ENCODE measurements around the gene PITPNB.

PITPNB gene

DNA sequence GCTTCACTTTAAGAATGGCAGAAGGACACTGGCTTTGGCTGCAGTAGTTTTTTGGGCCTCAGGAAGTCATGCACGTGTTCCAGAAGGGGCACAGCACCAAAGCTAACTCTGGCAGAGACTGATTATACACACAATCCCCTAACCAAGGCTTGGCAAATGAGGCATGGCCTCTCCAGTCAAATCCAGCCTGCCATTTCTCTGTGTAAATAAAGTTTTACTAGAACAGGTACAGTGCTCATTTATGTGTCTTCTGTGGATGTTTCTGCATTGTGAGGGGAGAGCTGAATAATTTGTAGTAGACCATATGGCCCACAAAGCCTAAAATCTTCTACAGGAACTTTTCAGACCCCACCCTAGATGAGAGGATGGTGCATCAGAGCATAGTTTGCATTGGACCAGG is 71.1 kb downstream of the PITPNB start:
- H3K27me3 ChIP-seq (ENCODE audit: control insufficient read depth, insufficient read depth, low read length): no peaks in the 10 kb centered on the region
- H3K36me3 ChIP-seq (ENCODE audit: control insufficient read depth, low read depth, low read length): peaks cover 13% of the 10 kb centered on the region
- H3K27ac ChIP-seq (ENCODE audit: low read length): no peak overlapping the region
- H3K4me1 ChIP-seq (ENCODE audit: control insufficient read depth, low read depth, low read length): peaks cover 35% of the 10 kb centered on the region
- H3K9me3 ChIP-seq (ENCODE audit: control insufficient read depth, low read depth, low read length): no peaks in the 10 kb centered on the region
- H3K4me3 ChIP-seq (ENCODE audit: low read length): no peak overlapping the region
- H3K9ac ChIP-seq (ENCODE audit: low read length): no peak overlapping the region

DNA sequence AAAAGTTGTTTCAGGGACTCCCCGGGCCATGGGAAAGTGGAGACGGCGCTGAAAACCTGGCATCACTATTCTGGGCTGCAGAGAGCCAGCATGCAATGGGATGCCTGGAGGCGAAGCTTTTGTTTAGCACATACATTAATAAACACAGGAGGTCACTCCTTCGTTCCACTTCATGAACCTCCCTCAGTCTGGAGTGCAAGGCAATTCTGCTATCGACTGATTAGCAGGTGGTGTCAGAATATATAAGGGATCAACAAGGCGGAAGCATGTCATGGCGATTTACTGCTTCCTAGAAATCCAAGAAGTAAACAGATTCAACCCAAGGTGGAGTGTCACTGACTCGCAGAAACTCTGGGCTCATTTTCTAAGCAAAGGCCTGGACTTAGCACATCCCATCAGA is 72.1 kb downstream of the PITPNB start:
- peaks cover 6% of the 10 kb centered on the region for H3K36me3 ChIP-seq (ENCODE audit: control insufficient read depth, low read depth, low read length)
- no peaks in the 10 kb centered on the region for H3K27me3 ChIP-seq (ENCODE audit: control insufficient read depth, insufficient read depth, low read length)
- H3K4me1 ChIP-seq (ENCODE audit: control insufficient read depth, low read depth, low read length): peaks cover 31% of the 10 kb centered on the region
- no peak overlapping the region for H3K4me3 ChIP-seq (ENCODE audit: low read length)
- no peaks in the 10 kb centered on the region for H3K9me3 ChIP-seq (ENCODE audit: control insufficient read depth, low read depth, low read length)
- H3K27ac ChIP-seq (ENCODE audit: low read length): no peak overlapping the region
- no peak overlapping the region for H3K9ac ChIP-seq (ENCODE audit: low read length)

- Histone ChIP-seq H3K9me3 (ENCODE audit: control insufficient read depth, low read depth, low read length) (no peaks in the 10 kb centered on the region), H3K4me3 (ENCODE audit: low read length) (no peak overlapping the region), H3K4me1 (ENCODE audit: control insufficient read depth, low read depth, low read length) (peaks cover 29% of the 10 kb centered on the region), H3K36me3 (ENCODE audit: control insufficient read depth, low read depth, low read length) (peaks cover 3% of the 10 kb centered on the region), H3K27ac (ENCODE audit: low read length) (no peak overlapping the region), H3K9ac (ENCODE audit: low read length) (no peak overlapping the region), H3K27me3 (ENCODE audit: control insufficient read depth, insufficient read depth, low read length) (no peaks in the 10 kb centered on the region)
Observed at GRCh38 chr22:27846248-27846757, 72.8 kb downstream of the PITPNB start.

DNA sequence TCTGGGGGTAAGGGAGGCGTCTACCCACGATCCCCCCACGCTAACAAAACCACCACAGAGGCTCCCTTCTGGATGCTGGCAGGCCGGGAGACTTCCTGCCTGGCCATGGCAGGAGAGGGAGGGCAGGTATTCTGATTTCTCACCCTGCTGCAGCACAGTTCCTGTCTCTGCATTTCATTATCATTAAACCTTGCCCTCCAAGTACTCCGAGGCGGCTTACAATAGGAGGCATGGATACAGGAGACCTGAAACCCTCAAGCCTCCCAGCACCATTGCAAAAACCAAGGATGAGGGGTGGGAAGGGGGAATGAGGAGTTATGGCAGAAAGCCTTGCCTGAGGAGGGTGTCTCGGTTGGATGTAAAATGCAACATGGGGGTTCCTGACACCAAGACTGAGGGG is 73.4 kb downstream of the PITPNB start:
- Histone ChIP-seq H3K27ac (ENCODE audit: low read length) (no peak overlapping the region), H3K4me1 (ENCODE audit: control insufficient read depth, low read depth, low read length) (peaks cover 23% of the 10 kb centered on the region), H3K27me3 (ENCODE audit: control insufficient read depth, insufficient read depth, low read length) (no peaks in the 10 kb centered on the region), H3K36me3 (ENCODE audit: control insufficient read depth, low read depth, low read length) (peaks cover 3% of the 10 kb centered on the region), H3K9ac (ENCODE audit: low read length) (no peak overlapping the region), H3K9me3 (ENCODE audit: control insufficient read depth, low read depth, low read length) (no peaks in the 10 kb centered on the region), H3K4me3 (ENCODE audit: low read length) (no peak overlapping the region)

DNA sequence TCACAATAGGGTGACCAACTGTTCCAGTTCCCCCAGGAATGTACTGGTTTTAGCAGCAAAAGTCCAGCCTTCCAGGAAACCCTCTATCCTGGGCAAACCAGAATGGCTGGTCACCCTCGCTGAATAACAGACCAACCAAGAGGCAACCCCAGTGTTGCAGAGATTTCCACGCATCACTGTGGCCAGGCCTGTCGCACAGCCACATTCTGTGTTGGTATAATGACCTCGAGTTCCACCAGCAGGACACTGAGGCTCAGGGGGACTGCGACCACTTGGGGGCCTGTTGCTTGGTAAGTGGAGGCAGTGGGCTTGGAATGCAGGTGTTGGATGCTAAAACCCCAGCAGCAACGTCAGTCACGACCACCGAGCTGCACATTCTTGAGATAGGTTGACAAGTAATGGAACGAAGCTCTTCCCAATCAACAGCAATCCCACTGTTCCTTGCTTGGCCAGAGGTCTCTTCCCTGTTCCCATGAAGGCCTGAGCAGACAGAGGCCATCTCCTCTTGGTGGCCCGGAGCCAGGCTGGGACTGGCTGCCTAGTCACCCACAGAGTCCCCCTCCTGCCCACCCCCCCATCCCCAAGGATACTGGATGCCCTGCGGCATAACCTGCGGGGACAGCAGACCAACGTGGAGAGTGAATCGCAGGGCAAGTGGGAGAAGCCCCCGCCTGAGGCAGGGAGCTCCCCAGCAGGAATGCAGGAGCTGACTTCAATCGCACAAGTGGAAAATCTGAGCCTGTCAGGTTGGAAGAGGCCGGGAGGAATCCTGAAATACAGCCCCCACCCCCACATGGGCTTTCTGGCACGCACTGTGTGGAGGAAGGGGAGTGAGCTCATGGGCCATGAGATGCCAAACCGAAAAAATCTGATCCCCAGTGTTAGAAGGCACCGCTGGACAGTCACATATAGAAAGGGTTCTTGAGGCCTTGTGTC is 74.1 kb downstream of the PITPNB start:
- H3K36me3 ChIP-seq (ENCODE audit: control insufficient read depth, low read depth, low read length): peaks cover 3% of the 10 kb centered on the region
- H3K27me3 ChIP-seq (ENCODE audit: control insufficient read depth, insufficient read depth, low read length): no peaks in the 10 kb centered on the region
- peaks cover 16% of the 10 kb centered on the region for H3K4me1 ChIP-seq (ENCODE audit: control insufficient read depth, low read depth, low read length)
- no peak overlapping the region for H3K9ac ChIP-seq (ENCODE audit: low read length)
- no peaks in the 10 kb centered on the region for H3K9me3 ChIP-seq (ENCODE audit: control insufficient read depth, low read depth, low read length)
- H3K27ac ChIP-seq (ENCODE audit: low read length): no peak overlapping the region
- no peak overlapping the region for H3K4me3 ChIP-seq (ENCODE audit: low read length)

GRCh38 chr22:27844256-27844655 is 74.8 kb downstream of the PITPNB start:
- peaks cover 11% of the 10 kb centered on the region for H3K4me1 ChIP-seq (ENCODE audit: control insufficient read depth, low read depth, low read length)
- no peak overlapping the region for H3K9ac ChIP-seq (ENCODE audit: low read length)
- H3K27me3 ChIP-seq (ENCODE audit: control insufficient read depth, insufficient read depth, low read length): no peaks in the 10 kb centered on the region
- no peak overlapping the region for H3K4me3 ChIP-seq (ENCODE audit: low read length)
- H3K9me3 ChIP-seq (ENCODE audit: control insufficient read depth, low read depth, low read length): no peaks in the 10 kb centered on the region
- peaks cover 3% of the 10 kb centered on the region for H3K36me3 ChIP-seq (ENCODE audit: control insufficient read depth, low read depth, low read length)
- no peak overlapping the region for H3K27ac ChIP-seq (ENCODE audit: low read length)

DNA sequence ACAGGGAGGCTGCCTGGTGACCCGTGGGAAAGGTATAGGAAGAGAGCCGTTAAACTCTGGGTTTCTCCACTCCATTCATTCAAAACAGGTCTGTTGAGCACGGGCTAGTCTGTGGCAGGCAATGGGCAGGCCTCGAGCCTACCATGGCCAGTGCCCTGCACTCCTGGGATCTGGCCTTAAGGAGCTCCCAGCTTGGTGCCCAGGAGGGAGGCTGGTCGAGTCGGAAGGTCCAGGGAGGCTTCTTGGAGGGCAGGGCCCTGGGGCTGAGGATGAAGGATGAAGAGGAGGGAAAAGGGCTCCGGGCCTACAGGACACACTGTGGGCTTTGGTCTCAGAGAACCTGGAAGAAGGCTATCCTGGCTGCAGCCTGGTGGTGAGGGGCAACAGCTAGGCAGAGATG is 75.6 kb downstream of the PITPNB start:
- no peak overlapping the region for H3K27ac ChIP-seq (ENCODE audit: low read length)
- H3K27me3 ChIP-seq (ENCODE audit: control insufficient read depth, insufficient read depth, low read length): no peaks in the 10 kb centered on the region
- H3K9ac ChIP-seq (ENCODE audit: low read length): no peak overlapping the region
- H3K36me3 ChIP-seq (ENCODE audit: control insufficient read depth, low read depth, low read length): peaks cover under 1% of the 10 kb centered on the region
- peaks cover 11% of the 10 kb centered on the region for H3K4me1 ChIP-seq (ENCODE audit: control insufficient read depth, low read depth, low read length)
- H3K9me3 ChIP-seq (ENCODE audit: control insufficient read depth, low read depth, low read length): no peaks in the 10 kb centered on the region
- no peak overlapping the region for H3K4me3 ChIP-seq (ENCODE audit: low read length)

DNA sequence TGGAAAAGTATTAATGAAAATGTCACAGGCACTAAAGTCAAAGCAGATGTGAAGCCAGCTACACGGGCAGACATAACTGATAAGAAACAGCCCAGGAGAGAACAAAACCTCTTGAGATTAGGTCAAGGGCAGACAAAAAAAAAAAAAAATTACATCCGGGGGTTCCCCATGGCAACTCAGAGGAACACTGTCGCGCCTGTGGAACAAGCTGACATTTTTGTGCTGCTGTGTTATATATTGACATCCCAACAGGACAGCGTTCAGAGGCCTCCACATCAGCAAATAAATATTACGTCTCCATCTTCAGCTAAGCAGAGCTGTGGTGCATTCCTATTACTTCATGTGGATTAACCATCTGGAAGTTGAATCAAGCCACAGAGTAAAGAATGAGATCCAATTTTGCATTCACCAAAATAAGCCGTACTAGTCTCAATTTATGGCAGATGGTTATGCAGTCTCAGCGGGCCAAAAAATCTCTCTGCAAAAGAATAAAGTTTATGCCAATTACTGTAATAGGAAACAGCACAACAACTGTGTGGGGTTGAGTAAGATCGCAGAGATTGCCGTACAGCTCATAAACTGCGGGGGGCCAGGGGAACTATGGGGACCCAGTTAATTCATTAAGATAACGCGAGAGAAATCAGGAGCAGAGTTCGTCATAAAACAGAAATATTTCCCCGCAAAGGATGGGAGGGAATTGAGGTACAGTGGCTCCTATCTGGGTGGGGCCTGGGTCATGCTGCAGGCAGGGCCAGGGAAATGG is 76.2 kb downstream of the PITPNB start:
- H3K4me3 ChIP-seq (ENCODE audit: low read length): no peak overlapping the region
- H3K27ac ChIP-seq (ENCODE audit: low read length): no peak overlapping the region
- no peaks in the 10 kb centered on the region for H3K27me3 ChIP-seq (ENCODE audit: control insufficient read depth, insufficient read depth, low read length)
- H3K4me1 ChIP-seq (ENCODE audit: control insufficient read depth, low read depth, low read length): peaks cover 11% of the 10 kb centered on the region
- no peak overlapping the region for H3K9ac ChIP-seq (ENCODE audit: low read length)
- no peaks in the 10 kb centered on the region for H3K36me3 ChIP-seq (ENCODE audit: control insufficient read depth, low read depth, low read length)
- no peaks in the 10 kb centered on the region for H3K9me3 ChIP-seq (ENCODE audit: control insufficient read depth, low read depth, low read length)

- no peak overlapping the region for H3K4me3 ChIP-seq (ENCODE audit: low read length)
- H3K36me3 ChIP-seq (ENCODE audit: control insufficient read depth, low read depth, low read length): no peaks in the 10 kb centered on the region
- H3K4me1 ChIP-seq (ENCODE audit: control insufficient read depth, low read depth, low read length): peaks cover 11% of the 10 kb centered on the region
- H3K9me3 ChIP-seq (ENCODE audit: control insufficient read depth, low read depth, low read length): no peaks in the 10 kb centered on the region
- no peak overlapping the region for H3K27ac ChIP-seq (ENCODE audit: low read length)
- no peak overlapping the region for H3K9ac ChIP-seq (ENCODE audit: low read length)
- no peaks in the 10 kb centered on the region for H3K27me3 ChIP-seq (ENCODE audit: control insufficient read depth, insufficient read depth, low read length)
Observed at GRCh38 chr22:27842201-27842600, 76.9 kb downstream of the PITPNB start.

DNA sequence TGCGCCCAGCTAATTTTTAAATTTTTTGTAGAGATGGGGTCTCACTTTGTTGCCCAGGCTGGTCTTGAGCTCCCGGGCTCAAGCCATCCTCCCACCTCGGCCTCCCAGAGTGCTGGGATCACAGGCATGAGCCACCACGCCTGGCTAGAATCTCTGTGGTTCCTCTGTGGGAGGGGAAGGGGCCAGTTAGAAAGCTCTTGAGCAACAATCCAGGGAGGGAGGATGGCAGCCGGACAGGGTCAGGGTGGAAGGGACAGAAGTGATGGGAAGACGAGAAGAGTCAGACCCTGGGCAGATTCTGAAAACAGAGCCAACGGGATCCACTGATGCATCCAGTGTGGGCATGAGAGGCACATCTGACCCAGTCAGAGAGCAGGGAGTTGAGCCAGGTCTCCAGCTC is 78.6 kb downstream of the PITPNB start:
- Histone ChIP-seq H3K4me1 (ENCODE audit: control insufficient read depth, low read depth, low read length) (peaks cover 13% of the 10 kb centered on the region), H3K4me3 (ENCODE audit: low read length) (no peak overlapping the region), H3K9me3 (ENCODE audit: control insufficient read depth, low read depth, low read length) (no peaks in the 10 kb centered on the region), H3K27ac (ENCODE audit: low read length) (no peak overlapping the region), H3K9ac (ENCODE audit: low read length) (no peak overlapping the region), H3K36me3 (ENCODE audit: control insufficient read depth, low read depth, low read length) (no peaks in the 10 kb centered on the region), H3K27me3 (ENCODE audit: control insufficient read depth, insufficient read depth, low read length) (no peaks in the 10 kb centered on the region)

GRCh38 chr22:27839057-27839660 is 79.9 kb downstream of the PITPNB start:
- Histone ChIP-seq H3K4me3 (ENCODE audit: low read length) (no peak overlapping the region), H3K27me3 (ENCODE audit: control insufficient read depth, insufficient read depth, low read length) (no peaks in the 10 kb centered on the region), H3K27ac (ENCODE audit: low read length) (no peak overlapping the region), H3K9me3 (ENCODE audit: control insufficient read depth, low read depth, low read length) (no peaks in the 10 kb centered on the region), H3K9ac (ENCODE audit: low read length) (no peak overlapping the region), H3K36me3 (ENCODE audit: control insufficient read depth, low read depth, low read length) (no peaks in the 10 kb centered on the region), H3K4me1 (ENCODE audit: control insufficient read depth, low read depth, low read length) (peaks cover 13% of the 10 kb centered on the region)

Data from iPS-18a (cell line).